OCI-LY7 (cell line): Measurements from ENCODE around the gene OR8B12. TPM values are rescaled to one million over a fixed set of nuclear protein-coding genes. Genes with fewer than 3 reads are reported as not detected.

Experiments
- BruUV-seq: library from RNA; stranded (reverse); fragments of 400-500 nt; replicated peaks from 2 replicates; lab custom pipeline; 2021; lab: Mats Ljungman, UMichigan
- CTCF ChIA-PET: fragments of 300-600 bp; sonication (Branson Sonifier 250); formaldehyde crosslinking; loops from one replicate; lab custom pipeline; 2022; ENCODE audit warnings: antibody characterized with exemption; ENCODE audit not compliant: unreplicated experiment; lab: Charles Lee
- POLR2A ChIA-PET: fragments of 300-600 bp; sonication (Branson Sonifier 250); formaldehyde crosslinking; loops from one replicate; lab custom pipeline; 2022; ENCODE audit warnings: antibody characterized with exemption; lab: Charles Lee
- DNase-seq: peaks from one replicate; pipeline ENCODE4 v3.0.0-alpha.2; 2015; ENCODE audit warnings: low spot score
- H2AFZ ChIP-seq: fragments of 200-600 bp; sonication (generic), shearing (Covaris generic); 2 replicates; pipeline ENCODE4 v1.6.1; 2014; ENCODE audit warnings: mild to moderate bottlenecking, antibody characterized with exemption, low read length, moderate library complexity
- H3K27ac ChIP-seq: fragments of 200-600 bp; sonication (generic); 2 replicates; pipeline ENCODE4 v1.5.1; 2014; ENCODE audit warnings: mixed run types, low read depth, mild to moderate bottlenecking, moderate library complexity, low read length, inconsistent platforms; ENCODE audit not compliant: poor library complexity, severe bottlenecking
- H3K36me3 ChIP-seq: fragments of 200-600 bp; sonication (generic); 2 replicates; pipeline ENCODE4 v1.6.1; 2014; ENCODE audit warnings: mild to moderate bottlenecking, antibody characterized with exemption, low read length, moderate library complexity, mixed read lengths; ENCODE audit not compliant: insufficient read depth
- H3K4me1 ChIP-seq: fragments of 200-600 bp; sonication (generic); 2 replicates; pipeline ENCODE4 v1.5.1; 2014; ENCODE audit warnings: mild to moderate bottlenecking, low read length; ENCODE audit not compliant: insufficient read depth, poor library complexity, severe bottlenecking
- H3K4me2 ChIP-seq: fragments of 200-600 bp; sonication (generic); 2 replicates; pipeline ENCODE4 v1.6.1; 2014; ENCODE audit warnings: mild to moderate bottlenecking, low read length
- H3K4me3 ChIP-seq: fragments of 200-600 bp; sonication (generic); 2 replicates; pipeline ENCODE4 v1.5.1; 2014; ENCODE audit warnings: mild to moderate bottlenecking, low read depth, low read length; ENCODE audit not compliant: poor library complexity, severe bottlenecking
- H3K79me2 ChIP-seq: fragments of 200-600 bp; sonication (generic); 2 replicates; pipeline ENCODE4 v1.6.1; 2016; ENCODE audit warnings: low read depth, mild to moderate bottlenecking, low read length, moderate library complexity, mixed read lengths; ENCODE audit not compliant: insufficient read depth
- H3K9me2 ChIP-seq: fragments of 200-600 bp; sonication (generic); 2 replicates; pipeline ENCODE4 v1.6.1; 2016; ENCODE audit warnings: mild to moderate bottlenecking, low read length, mixed read lengths; ENCODE audit not compliant: insufficient read depth
- H3K9me3 ChIP-seq: fragments of 200-600 bp; sonication (generic); 2 replicates; pipeline ENCODE4 v1.6.1; 2014; ENCODE audit warnings: mild to moderate bottlenecking, mixed run types, low read length, mixed read lengths
- H4K20me1 ChIP-seq: fragments of 200-600 bp; sonication (generic); 2 replicates; pipeline ENCODE4 v1.6.1; 2014; ENCODE audit warnings: mild to moderate bottlenecking, antibody characterized with exemption, low read length, moderate library complexity, mixed read lengths; ENCODE audit not compliant: insufficient read depth
- CTCF ChIP-seq: fragments of 200-600 bp; sonication (generic); conservative IDR thresholded peaks from 2 replicates; pipeline ENCODE4 v1.5.1; 2014; ENCODE audit warnings: mild to moderate bottlenecking, antibody characterized with exemption, low read length, moderate library complexity, mixed read lengths
- EZH2phosphoT487 ChIP-seq: fragments of 200-600 bp; sonication (generic); IDR thresholded peaks from 2 replicates; pipeline ENCODE4 v1.6.1; 2018; ENCODE audit warnings: low read depth, borderline replicate concordance, mild to moderate bottlenecking, mixed run types, antibody characterized with exemption, low read length, moderate library complexity, mixed read lengths
- intact Hi-C: fragments of 100-400 bp; cut with micrococcal nuclease; formaldehyde crosslinking; loops from one replicate; pipeline ENCODE4 v1.10.0; 2022; ENCODE audit not compliant: unreplicated experiment
- total RNA-seq, 2 experiments: library from RNA; depleted of rRNA in 1 of 2; stranded (reverse); fragments of >200 nt in 1 of 2; shearing (Covaris generic) in 1 of 2; gene quantifications; 2 replicates each; pipeline ENCODE4 v1.2.3, GENCODE V29; 2014 to 2022

The OR8B12 gene
- total RNA-seq, 2 experiments from 2014 or later = not detected

GRCh38 chr11:124534051-124534450 lies 9.4 kb downstream of the OR8B12 start:
- Histone ChIP-seq H3K4me1 (no peaks in the 10 kb centered on the region), H3K4me2 (no peak overlapping the region), H3K27ac (no peak overlapping the region), H3K4me3 (no peak overlapping the region), H3K36me3 (no peaks in the 10 kb centered on the region), H3K79me2 (no peaks in the 10 kb centered on the region), H4K20me1 (no peaks in the 10 kb centered on the region), H3K9me2 (no peaks in the 10 kb centered on the region), H3K9me3 (no peaks in the 10 kb centered on the region), H2AFZ (no peak overlapping the region)
- intact Hi-C loops = no loop called here
- ChIA-PET POLR2A (interaction anchor here (1.8 kb wide), 1 partner anchor 10 kb away, joined by 4 read pairs; no protein-coding TSS in a partner anchor), CTCF (no interaction called here)
- TF ChIP-seq EZH2phosphoT487 (no peak), CTCF (no peak)
- no peak for DNase-seq
- BruUV-seq = no TSS peak

- no peaks in the 10 kb centered on the region for H3K9me3 ChIP-seq
- no peak for DNase-seq
- H3K4me2 ChIP-seq = no peak overlapping the region
- H3K79me2 ChIP-seq = no peaks in the 10 kb centered on the region
- no peak overlapping the region for H3K4me3 ChIP-seq
- CTCF ChIA-PET = no interaction called here
- no TSS peak for BruUV-seq
- H3K36me3 ChIP-seq = no peaks in the 10 kb centered on the region
- no peaks in the 10 kb centered on the region for H3K4me1 ChIP-seq
- H4K20me1 ChIP-seq = no peaks in the 10 kb centered on the region
- H2AFZ ChIP-seq = no peak overlapping the region
- no peak overlapping the region for H3K27ac ChIP-seq
- POLR2A ChIA-PET = interaction anchor here (1.8 kb wide), 1 partner anchor 11 kb away, joined by 4 read pairs; no protein-coding TSS in a partner anchor
- TF ChIP-seq EZH2phosphoT487 = no peak
- TF ChIP-seq CTCF = no peak
- intact Hi-C loops = no loop called here
- no peaks in the 10 kb centered on the region for H3K9me2 ChIP-seq
These were observed 9.8 kb downstream of the OR8B12 start for GRCh38 chr11:124533626-124534025.

GRCh38 chr11:124520550-124520854 lies 23.0 kb downstream of the OR8B12 start:
- no peak for DNase-seq
- Histone ChIP-seq H3K9me3 (no peaks in the 10 kb centered on the region), H3K4me1 (no peaks in the 10 kb centered on the region), H3K9me2 (no peaks in the 10 kb centered on the region), H2AFZ (no peak overlapping the region), H3K4me3 (no peak overlapping the region), H3K4me2 (no peak overlapping the region), H3K36me3 (no peaks in the 10 kb centered on the region), H3K79me2 (no peaks in the 10 kb centered on the region), H4K20me1 (no peaks in the 10 kb centered on the region), H3K27ac (no peak overlapping the region)
- POLR2A ChIA-PET = no interaction called here
- no TSS peak for BruUV-seq
- intact Hi-C loops = no loop called here
- CTCF ChIA-PET = no interaction called here
- TF ChIP-seq EZH2phosphoT487 (no peak), CTCF (no peak)
